GM21723 (cell line): ENCODE measurements around the gene UBXN11.

Experiments
- ATAC-seq: cut with Tn5 transposase; IDR thresholded peaks from one replicate; pipeline ENCODE4 v1.9.1; 2021; ENCODE audit warnings: mild to moderate bottlenecking, moderate library complexity; ENCODE audit not compliant: unreplicated experiment

UBXN11 gene

DNA sequence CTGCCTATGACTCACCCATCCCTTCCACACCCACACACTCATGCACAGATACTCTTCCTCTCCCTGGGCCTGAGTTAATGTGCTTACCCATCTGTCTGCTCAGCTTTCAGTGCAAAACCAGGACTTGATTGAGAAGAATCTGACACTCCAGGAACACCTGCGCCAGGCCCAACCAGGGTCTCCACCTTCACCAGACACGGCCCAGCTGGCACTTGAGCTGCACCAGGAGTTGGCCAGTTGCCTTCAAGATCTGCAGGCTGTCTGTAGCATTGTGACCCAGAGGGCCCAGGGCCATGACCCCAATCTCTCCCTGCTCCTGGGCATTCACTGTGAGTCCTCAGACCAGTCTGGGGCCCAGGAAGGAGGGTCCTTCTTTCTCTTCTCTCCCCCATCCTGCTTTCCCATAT, 30.0 kb downstream of the UBXN11 start:
- no peak for ATAC-seq

- no peak for ATAC-seq
Measured at GRCh38 chr1:26275580-26276431, 30.6 kb downstream of the UBXN11 start.

DNA sequence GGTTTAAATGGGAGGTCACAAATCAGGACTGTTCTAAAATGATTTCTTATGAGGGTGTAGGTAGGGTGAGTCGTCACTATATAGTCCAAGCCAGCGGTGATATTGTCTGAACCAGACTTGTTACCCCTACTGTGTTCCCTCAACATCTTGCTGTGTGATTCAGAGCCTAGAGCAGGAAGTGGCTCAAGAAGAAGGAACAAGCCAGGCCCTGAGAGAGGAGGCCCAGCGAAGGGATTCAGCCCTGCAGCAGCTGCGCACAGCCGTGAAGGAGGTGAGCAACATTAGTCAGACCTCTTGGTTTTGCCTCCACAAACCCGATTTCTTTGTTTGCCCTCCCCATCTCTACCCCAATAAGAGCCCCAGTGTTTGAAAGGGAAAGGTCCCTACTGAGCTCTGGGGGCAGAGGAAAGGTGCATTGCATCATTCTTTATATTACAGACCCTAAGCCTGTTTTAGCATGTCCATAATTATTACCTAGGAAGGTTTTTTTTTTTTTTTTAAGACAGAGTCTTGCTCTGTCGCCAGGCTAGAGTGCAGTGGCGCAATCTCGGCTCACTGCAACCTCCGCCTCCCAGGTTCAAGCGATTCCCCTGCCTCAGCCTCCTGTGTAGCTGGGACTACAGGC, 31.5 kb downstream of the UBXN11 start:
- ATAC-seq: no peak

GRCh38 chr1:26269198-26269550, 37.3 kb downstream of the UBXN11 start:
- ATAC-seq: no peak

DNA sequence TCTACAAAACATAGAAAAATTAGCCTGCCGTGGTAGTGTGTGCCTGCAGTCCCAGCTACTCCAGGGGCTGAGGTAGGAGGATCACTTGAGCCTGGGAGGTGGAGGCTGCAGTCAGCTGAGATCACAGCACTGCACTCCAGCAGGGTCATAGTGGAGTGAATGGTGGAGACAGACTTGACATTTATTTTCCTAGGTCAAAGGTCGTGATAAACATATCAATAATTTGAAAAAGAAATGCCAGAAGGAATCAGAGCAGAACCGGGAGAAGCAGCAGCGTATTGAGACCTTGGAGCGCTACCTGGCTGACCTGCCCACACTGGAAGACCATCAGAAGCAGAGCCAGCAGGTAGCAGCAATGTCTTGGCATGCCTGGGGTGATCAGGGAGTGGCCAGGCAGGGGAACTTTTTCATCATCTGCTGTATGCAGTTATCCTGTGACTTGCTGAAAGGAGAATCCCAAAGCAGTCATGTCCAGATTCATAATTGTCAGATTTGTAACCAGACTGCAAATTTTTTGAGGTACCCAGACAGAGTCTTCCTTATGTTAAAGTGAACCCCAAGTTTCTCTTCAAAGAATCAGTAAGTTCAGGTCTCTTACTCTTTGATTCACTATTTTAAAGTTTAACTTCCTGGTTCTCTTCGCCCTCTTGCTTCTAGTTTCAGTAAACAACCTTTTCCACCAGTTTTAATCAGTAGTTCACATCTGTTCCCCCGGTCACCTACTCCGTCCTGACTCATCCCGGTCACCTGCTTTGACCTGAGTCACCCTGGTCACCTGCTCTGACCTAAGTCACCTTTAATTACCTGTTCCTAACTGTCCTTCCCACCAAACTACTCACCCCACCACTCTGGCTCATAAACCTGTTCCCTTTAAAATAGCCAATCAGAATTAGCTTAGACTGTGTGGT, 37.9 kb downstream of the UBXN11 start:
- no peak for ATAC-seq

GRCh38 chr1:26265405-26265804, 41.0 kb downstream of the UBXN11 start:
- ATAC-seq: no peak

DNA sequence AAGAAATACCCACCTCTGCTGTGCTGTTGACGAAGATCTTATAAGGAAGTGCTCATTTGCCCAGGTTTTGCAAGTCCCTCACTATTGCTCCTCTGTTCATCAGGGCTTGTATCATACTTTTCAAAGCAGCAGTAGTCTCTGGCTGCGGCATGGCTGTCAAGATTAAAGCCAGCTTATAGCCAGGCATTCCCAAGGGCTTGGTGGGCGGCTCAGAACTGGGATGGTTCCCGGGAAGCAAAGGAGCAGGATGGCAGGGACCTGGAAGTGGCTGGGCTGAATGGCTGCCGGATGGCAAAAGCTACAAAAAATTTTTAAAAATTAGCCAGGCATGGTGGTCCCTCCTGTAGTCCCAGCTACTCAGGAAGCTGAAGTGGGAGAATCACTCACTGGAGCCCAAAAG, 43.2 kb downstream of the UBXN11 start:
- ATAC-seq: no peak

DNA sequence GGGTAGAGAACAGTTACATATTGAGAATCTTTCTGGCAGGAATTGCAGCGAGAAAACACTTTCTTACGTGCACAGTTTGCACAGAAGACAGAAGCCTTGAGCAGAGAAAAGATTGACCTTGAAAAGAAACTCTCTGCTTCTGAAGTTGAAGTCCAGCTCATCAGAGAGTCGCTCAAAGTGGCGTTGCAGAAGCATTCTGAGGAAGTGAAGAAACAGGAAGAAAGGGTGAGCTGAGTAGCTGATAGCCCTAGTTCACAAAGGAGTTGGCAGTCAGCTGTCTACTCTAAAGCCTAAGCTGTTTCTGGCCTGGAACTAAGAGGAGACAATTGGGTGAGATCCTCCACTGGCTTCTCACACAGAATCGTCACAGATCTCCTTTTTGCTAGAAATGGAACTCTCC, 46.9 kb downstream of the UBXN11 start:
- ATAC-seq: no peak

DNA sequence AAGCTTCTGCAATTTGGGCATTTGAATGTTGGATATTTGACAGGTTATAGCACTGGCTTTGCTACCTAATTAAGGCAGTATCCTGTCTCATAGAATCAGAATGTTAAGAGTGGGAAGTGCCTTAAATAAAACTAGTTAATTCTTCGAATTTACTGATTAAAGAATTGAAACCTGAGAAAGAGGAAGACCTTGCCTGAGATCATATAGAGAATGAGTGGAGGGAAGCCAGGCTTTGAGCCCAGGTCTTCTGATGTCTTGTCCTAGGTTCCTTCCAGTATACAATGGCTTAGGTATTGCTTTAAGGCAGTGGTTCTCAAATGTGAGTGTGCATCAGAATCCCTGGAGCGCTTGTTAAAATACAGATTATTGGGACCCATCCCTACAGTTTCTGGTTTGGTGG, 47.4 kb downstream of the UBXN11 start:
- ATAC-seq: no peak

DNA sequence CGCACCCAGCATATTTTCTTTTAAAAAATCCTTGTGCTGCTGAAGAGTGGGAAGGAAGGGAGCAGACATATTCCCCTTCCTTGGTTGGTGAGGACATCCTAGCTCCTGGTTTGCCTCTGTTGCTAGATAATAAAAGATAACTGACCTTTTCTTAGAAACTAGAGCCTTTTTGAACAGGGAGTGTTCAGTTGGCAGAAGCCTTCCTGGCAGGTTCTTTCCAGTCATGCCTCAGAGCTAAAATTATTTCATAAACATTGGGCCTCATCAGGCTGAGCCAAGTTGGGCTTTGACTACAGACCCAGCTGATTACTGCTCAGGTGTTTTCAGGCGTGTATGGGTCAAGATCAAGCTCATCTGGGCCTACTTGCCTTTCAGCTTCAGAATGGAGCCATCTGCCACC, 49.2 kb downstream of the UBXN11 start:
- ATAC-seq: no peak

- ATAC-seq: no peak
Measured at GRCh38 chr1:26254404-26254803, 52.0 kb downstream of the UBXN11 start.

GRCh38 chr1:26252718-26253117, 53.7 kb downstream of the UBXN11 start:
- no peak for ATAC-seq

DNA sequence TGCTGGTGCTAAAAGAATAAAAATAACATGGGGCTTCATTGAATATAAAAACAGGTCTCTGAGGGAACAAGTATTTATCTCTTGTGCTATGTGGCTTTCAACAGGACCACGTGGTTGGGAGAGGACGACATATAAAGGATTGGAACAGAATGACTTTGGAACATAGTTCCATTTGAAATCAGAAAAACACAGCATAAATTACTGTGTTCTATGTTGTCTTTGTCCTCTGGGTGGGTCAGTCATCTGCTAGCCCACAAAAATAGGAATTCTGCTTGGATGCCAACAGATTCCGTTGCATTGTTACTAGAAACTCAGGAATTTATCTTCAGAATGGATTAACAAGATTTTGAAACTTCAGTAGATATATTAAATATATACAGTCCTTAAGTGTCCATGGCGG, 66.5 kb downstream of the UBXN11 start:
- ATAC-seq: no peak

- no peak for ATAC-seq
Measured at GRCh38 chr1:26237230-26237966, 69.0 kb downstream of the UBXN11 start.

- no peak for ATAC-seq
Measured at GRCh38 chr1:26234644-26235370, 71.6 kb downstream of the UBXN11 start.

DNA sequence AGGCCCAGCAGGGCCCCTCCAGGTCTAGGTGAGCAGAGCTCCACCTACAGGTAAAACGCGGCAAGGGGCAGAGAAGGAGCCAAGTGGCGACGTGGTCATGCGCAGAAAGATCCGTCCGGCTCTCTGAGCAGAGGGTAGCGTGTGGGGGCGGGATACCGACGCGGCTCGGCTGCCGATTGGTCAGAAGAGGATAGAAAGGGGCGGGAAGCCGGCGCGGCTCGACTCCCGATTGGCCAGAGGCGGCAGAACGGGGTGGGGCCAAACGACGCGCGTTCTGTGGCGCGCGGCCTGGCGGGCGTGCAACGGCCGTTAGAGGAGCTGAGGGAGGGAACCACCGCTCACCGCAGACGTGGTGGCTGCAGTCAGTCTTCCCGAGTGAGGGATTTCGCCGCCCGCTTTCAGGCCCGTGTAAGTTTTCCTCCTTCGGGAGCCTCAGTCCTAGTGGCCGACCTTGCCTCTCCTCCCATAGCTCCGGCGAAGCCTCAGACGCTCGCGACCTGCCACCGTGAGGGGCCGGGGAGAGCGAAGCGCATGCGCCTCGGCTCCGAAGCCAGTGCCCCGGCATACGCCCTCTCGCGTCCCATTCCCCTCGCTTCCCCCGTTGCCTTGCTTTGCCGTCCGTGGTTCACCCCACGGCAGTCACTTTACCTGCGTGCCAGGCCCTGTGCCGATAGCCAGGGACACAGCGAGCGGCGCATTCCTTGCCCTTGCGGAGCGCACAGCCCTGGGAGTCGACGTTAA, 72.4 kb downstream of the UBXN11 start, which contains the start of gene CEP85:
Gene CEP85, plus strand, starts transcription at position 298 of the 741 bp plus-strand sequence. CDS start 5,584 bp downstream, outside the sequence.
- peak; percentile 91 for ATAC-seq
